HG03097 (cell line): ENCODE measurements around the gene KSR1.
"Not testable (repeated sequence)": the region's sequence is repeated elsewhere in the genome, so short reads cannot be mapped to it uniquely, and the experiment has no call there.

Experiments
- ATAC-seq: cut with Tn5 transposase; IDR thresholded peaks from one replicate; pipeline ENCODE4 v1.9.1; 2021; ENCODE audit not compliant: unreplicated experiment, low FRiP score

KSR1 gene

DNA sequence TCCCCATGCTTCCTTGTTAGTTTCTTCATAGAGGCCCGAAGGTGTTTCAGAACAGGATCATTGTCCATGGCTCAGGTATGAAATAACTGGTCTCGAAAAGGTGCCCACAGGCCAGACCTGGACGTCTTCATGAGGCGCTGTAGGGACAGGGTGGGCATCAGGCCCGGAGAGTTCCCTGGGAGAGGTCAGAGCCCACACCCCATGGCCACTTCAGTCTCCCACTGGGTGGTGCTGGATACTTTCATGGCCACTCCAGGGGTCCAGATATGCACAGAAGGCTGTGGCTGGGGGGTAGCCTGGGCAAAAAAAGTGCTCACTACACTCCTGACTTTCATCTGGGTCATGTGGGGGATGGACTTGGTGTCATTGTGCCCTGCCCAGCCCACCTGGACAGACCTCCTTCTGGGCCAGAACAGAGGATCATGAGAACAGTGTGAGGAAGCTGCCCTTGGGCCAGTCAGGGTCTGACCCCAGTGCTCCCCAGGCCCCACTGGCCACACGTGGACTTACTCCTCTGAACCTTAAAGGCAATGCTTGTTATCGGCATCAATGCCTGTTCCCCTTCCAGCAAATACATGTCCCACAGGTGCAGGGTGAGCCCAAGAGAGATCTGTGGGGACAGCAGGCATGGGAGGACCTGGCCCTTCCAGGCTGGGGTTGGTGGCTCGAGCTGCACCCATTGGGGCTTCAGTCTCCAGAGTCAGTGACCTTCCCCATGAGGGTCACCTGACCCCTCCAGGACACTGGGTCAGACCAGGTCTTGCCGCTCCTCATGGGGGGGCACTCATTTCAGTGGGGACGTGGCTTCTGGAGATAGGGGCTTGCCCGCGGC is 211.6 kb downstream of the KSR1 start:
- ATAC-seq, result no peak

DNA sequence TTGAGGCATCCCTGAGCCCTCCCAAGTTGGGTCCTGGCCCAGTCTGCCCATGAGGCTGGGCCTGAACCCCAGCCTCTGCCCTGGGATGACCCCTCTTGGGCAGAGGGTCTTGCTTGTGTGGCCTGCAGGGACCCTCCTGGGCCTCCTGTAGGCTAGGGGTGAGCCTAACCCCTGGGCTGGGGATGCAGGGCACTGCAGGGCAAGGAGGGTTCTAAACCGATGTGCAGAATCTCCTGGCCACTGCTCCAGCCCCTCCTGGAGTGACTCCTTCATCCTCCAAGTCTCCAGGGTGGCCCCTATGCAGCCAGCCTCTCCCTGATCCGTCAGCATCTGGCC is 212.2 kb downstream of the KSR1 start:
- no peak for ATAC-seq

DNA sequence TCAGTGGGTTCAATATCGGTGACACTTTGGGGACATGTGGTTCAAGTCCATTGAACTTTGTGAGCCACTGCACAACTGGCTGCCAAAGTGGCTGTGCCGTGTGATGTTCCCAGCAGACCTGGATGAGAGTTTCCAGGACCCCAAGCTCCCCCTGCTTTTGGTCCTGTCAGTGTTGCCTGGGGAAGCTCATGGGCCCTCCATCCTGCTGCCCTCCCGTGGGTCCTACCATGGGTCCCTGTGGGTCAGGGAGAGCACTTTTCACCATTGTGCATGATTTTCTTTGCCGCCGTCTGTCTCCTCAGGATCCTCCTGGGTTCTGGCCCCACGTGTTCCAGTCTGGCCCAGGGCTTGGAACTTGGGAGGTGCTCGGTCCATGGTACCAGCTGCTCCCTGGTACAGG is 212.9 kb downstream of the KSR1 start:
- no peak for ATAC-seq

DNA sequence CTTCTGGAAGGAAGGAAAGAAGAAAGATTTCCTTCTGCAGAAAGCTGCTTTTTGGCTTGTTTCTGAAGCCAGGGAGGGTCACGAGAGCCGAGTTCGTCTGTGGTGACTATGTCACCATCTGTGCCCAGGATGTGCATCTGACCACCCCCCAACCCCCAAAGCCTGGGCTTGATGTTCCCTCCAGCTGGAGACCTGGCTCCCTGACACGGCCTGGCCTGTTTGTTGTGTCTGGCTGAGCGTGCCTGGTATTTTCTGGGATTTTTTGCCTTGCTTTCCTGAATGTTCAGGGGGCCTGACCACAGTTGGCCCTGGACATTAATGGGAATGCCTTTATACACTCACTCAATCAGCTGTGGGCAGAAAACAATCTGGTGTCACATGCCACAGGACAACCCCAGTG is 213.6 kb downstream of the KSR1 start:
- no peak for ATAC-seq

DNA sequence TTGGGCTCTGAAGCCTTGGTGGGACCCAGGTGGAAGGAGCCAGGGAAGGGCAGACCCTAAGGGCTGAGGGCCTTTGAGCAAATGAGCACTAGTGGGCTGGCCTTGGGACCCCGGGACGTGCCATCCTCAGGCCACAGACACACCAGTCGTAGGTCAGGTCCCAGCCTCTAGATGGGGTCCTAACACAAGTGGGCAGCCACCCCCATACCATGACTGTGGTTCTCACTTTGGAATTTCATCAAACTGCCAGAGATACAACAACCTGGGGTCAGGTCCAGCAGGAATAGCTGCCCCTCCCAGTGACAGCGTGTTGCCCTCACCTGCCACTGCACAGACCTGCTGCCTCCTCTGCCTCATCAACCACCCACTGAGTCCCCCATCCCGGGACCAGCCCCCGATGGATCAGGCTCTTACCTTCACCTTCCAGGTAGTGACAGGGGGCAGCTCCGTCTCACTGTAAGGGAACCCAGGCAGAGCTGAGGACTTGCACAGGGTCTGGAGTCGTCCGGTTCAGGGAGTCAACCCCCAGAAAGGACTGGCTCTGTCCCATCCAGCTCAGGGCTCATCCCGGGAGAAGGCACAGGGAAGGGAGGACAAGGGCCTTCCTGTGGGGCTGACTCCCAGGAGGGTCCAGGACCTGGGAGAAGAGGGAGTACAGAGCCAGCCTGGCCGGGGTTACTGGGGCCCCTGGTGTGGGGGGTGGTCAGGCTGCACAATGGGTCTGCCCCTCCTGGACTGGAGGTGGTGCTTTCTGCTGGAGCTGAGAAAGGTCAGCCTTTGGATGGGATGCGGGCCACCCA is 214.7 kb downstream of the KSR1 start:
- no peak for ATAC-seq

DNA sequence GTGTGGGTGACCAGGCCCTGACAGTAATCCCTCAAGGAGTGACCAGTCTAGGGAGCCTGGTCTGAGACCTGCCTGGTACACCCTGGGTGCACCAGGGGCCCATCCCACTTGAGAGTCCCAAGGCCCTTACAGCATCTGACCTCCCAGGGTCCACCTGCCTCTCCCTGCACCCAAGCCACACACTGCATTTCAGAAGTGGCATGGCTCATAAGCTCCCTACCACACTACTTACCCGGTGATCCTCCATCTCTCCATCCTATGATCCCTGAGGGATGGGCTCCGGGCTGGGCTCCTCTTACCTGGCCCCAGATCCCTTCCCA is 215.3 kb downstream of the KSR1 start:
- ATAC-seq, result no peak

DNA sequence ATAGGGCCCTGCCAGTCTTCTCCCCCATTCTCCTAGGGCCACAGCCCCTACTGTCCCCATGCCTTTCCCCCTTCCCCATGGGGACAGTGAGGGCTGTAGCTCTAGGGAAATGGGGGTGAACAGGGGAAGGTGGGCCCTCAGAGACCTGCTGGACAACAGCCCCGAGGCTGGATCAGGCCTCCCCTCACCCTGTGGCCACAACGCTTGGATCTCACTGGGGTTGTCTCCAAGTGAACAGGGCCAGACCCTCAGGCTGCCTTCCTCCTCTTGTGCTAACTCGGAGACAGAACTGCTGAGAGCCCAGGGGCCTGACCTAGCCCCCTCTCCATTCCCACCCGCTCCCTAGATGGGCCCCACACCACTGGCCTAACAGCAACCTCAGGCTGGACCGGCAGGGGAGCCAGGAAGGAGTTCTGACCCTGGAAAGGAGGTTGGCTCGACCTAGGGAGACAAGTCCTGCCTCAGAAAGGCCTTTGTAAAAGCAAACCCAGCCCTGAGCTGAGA is 215.8 kb downstream of the KSR1 start:
- ATAC-seq, result not testable (repeated sequence)

DNA sequence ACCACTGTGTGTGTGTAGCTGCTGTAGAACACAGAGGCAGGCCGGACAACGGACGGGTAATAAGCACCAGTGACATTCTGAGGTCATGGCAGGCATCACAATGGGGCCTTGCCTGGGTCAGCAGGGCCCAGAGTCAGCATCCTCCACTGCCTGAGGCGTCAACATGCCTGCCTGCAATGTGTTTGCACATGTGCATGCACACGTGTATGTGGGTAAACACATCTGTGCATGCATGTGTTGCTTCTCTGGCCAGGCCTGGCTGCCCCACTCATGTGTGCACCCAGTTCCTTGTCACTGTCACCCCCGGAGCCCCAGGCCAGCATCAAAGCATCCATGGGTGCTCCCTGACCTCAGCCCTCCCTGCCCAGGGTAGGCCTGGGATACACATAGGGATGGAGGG is 218.1 kb downstream of the KSR1 start:
- ATAC-seq, result no peak
